ENCODE results near the gene TYW1.
"Not testable (repeated sequence)": the region's sequence is repeated elsewhere in the genome, so short reads cannot be mapped to it uniquely, and the experiment has no call there.

TYW1 gene

GRCh38 chr7:67176730-67177129, 180.1 kb downstream of the TYW1 start:
- H3K27ac ChIP-seq (ENCODE audit: insufficient read depth in 1 of 2, low read depth in 1 of 2, low read length in 2 of 2, poor library complexity in 1 of 2, severe bottlenecking in 2 of 2); H3K36me3 ChIP-seq (ENCODE audit: control insufficient read depth in 4 of 4, insufficient read depth in 4 of 4, low read length in 3 of 4); DNase-seq; H3K9me3 ChIP-seq (ENCODE audit: control extremely low read depth in 1 of 5, control insufficient read depth in 4 of 5, insufficient read depth in 2 of 5, low read depth in 1 of 5, low read length in 4 of 5); POLR2A ChIA-PET; H3K27me3 ChIP-seq (replicated peaks in 2 of 5; ENCODE audit: control insufficient read depth in 4 of 5, insufficient read depth in 5 of 5, low read length in 4 of 5); H3K4me1 ChIP-seq (ENCODE audit: control extremely low read depth in 1 of 4, control insufficient read depth in 4 of 4, insufficient read depth in 4 of 4, low read length in 3 of 4); CTCF ChIA-PET; H3K4me3 ChIP-seq (ENCODE audit: control insufficient read depth in 1 of 7, extremely low read depth in 1 of 7, insufficient read depth in 4 of 7, low read depth in 2 of 7, low read length in 6 of 7): not testable (repeated sequence)
- no CpG with 5 or more reads among the region's 6 CpGs for WGBS (ENCODE audit: insufficient coverage)

- H3K27me3 ChIP-seq (replicated peaks in 2 of 5; ENCODE audit: control insufficient read depth in 4 of 5, insufficient read depth in 5 of 5, low read length in 4 of 5); POLR2A ChIA-PET; CTCF ChIA-PET: not testable (repeated sequence)
Observed at GRCh38 chr7:67178915-67179688, 182.5 kb downstream of the TYW1 start.

GRCh38 chr7:67182956-67183750, 186.5 kb downstream of the TYW1 start:
- H3K36me3 ChIP-seq (ENCODE audit: control insufficient read depth in 4 of 4, insufficient read depth in 4 of 4, low read length in 3 of 4); H3K9me3 ChIP-seq (ENCODE audit: control extremely low read depth in 1 of 5, control insufficient read depth in 4 of 5, insufficient read depth in 2 of 5, low read depth in 1 of 5, low read length in 4 of 5); H3K27me3 ChIP-seq (replicated peaks in 2 of 5; ENCODE audit: control insufficient read depth in 4 of 5, insufficient read depth in 5 of 5, low read length in 4 of 5); POLR2A ChIA-PET; DNase-seq; H3K27ac ChIP-seq (ENCODE audit: insufficient read depth in 1 of 2, low read depth in 1 of 2, low read length in 2 of 2, poor library complexity in 1 of 2, severe bottlenecking in 2 of 2); H3K4me3 ChIP-seq (ENCODE audit: control insufficient read depth in 1 of 7, extremely low read depth in 1 of 7, insufficient read depth in 4 of 7, low read depth in 2 of 7, low read length in 6 of 7); H3K4me1 ChIP-seq (ENCODE audit: control extremely low read depth in 1 of 4, control insufficient read depth in 4 of 4, insufficient read depth in 4 of 4, low read length in 3 of 4); CTCF ChIA-PET: not testable (repeated sequence)
- 98% methylated on average over 11 of the region's 17 CpGs for WGBS (ENCODE audit: insufficient coverage)

More at GRCh38 chr7:67178915-67179688, 182.5 kb downstream of the TYW1 start:
- not testable (repeated sequence) for H3K9me3 ChIP-seq (ENCODE audit: control extremely low read depth in 1 of 5, control insufficient read depth in 4 of 5, insufficient read depth in 2 of 5, low read depth in 1 of 5, low read length in 4 of 5); H3K4me1 ChIP-seq (ENCODE audit: control extremely low read depth in 1 of 4, control insufficient read depth in 4 of 4, insufficient read depth in 4 of 4, low read length in 3 of 4); H3K4me3 ChIP-seq (ENCODE audit: control insufficient read depth in 1 of 7, extremely low read depth in 1 of 7, insufficient read depth in 4 of 7, low read depth in 2 of 7, low read length in 6 of 7); H3K27ac ChIP-seq (ENCODE audit: insufficient read depth in 1 of 2, low read depth in 1 of 2, low read length in 2 of 2, poor library complexity in 1 of 2, severe bottlenecking in 2 of 2); H3K36me3 ChIP-seq (ENCODE audit: control insufficient read depth in 4 of 4, insufficient read depth in 4 of 4, low read length in 3 of 4); DNase-seq
- no CpG with 5 or more reads among the region's 5 CpGs for WGBS (ENCODE audit: insufficient coverage)

- H3K9me3 ChIP-seq (ENCODE audit: control extremely low read depth in 1 of 5, control insufficient read depth in 4 of 5, insufficient read depth in 2 of 5, low read depth in 1 of 5, low read length in 4 of 5); POLR2A ChIA-PET; H3K27ac ChIP-seq (ENCODE audit: insufficient read depth in 1 of 2, low read depth in 1 of 2, low read length in 2 of 2, poor library complexity in 1 of 2, severe bottlenecking in 2 of 2); H3K4me3 ChIP-seq (ENCODE audit: control insufficient read depth in 1 of 7, extremely low read depth in 1 of 7, insufficient read depth in 4 of 7, low read depth in 2 of 7, low read length in 6 of 7); H3K36me3 ChIP-seq (ENCODE audit: control insufficient read depth in 4 of 4, insufficient read depth in 4 of 4, low read length in 3 of 4); CTCF ChIA-PET; H3K4me1 ChIP-seq (ENCODE audit: control extremely low read depth in 1 of 4, control insufficient read depth in 4 of 4, insufficient read depth in 4 of 4, low read length in 3 of 4); H3K27me3 ChIP-seq (replicated peaks in 2 of 5; ENCODE audit: control insufficient read depth in 4 of 5, insufficient read depth in 5 of 5, low read length in 4 of 5); DNase-seq: not testable (repeated sequence)
- WGBS (ENCODE audit: insufficient coverage): 98% methylated on average over 6 of the region's 10 CpGs
Observed at GRCh38 chr7:67184912-67185659, 188.5 kb downstream of the TYW1 start.

GRCh38 chr7:67185660-67186129, 189.1 kb downstream of the TYW1 start:
- CTCF ChIA-PET, POLR2A ChIA-PET: not testable (repeated sequence)
- WGBS (ENCODE audit: insufficient coverage): no CpG with 5 or more reads among the region's 3 CpGs

GRCh38 chr7:67189160-67189559, 192.5 kb downstream of the TYW1 start:
- H3K27ac ChIP-seq (ENCODE audit: insufficient read depth in 1 of 2, low read depth in 1 of 2, low read length in 2 of 2, poor library complexity in 1 of 2, severe bottlenecking in 2 of 2); H3K9me3 ChIP-seq (ENCODE audit: control extremely low read depth in 1 of 5, control insufficient read depth in 4 of 5, insufficient read depth in 2 of 5, low read depth in 1 of 5, low read length in 4 of 5); H3K36me3 ChIP-seq (ENCODE audit: control insufficient read depth in 4 of 4, insufficient read depth in 4 of 4, low read length in 3 of 4); H3K4me1 ChIP-seq (ENCODE audit: control extremely low read depth in 1 of 4, control insufficient read depth in 4 of 4, insufficient read depth in 4 of 4, low read length in 3 of 4); DNase-seq; H3K4me3 ChIP-seq (ENCODE audit: control insufficient read depth in 1 of 7, extremely low read depth in 1 of 7, insufficient read depth in 4 of 7, low read depth in 2 of 7, low read length in 6 of 7); H3K27me3 ChIP-seq (replicated peaks in 2 of 5; ENCODE audit: control insufficient read depth in 4 of 5, insufficient read depth in 5 of 5, low read length in 4 of 5); CTCF ChIA-PET; POLR2A ChIA-PET: not testable (repeated sequence)
- no CpG with 5 or more reads among the region's 8 CpGs for WGBS (ENCODE audit: insufficient coverage)

More at GRCh38 chr7:67185660-67186129, 189.1 kb downstream of the TYW1 start:
- not testable (repeated sequence) for H3K4me1 ChIP-seq (ENCODE audit: control extremely low read depth in 1 of 4, control insufficient read depth in 4 of 4, insufficient read depth in 4 of 4, low read length in 3 of 4); H3K9me3 ChIP-seq (ENCODE audit: control extremely low read depth in 1 of 5, control insufficient read depth in 4 of 5, insufficient read depth in 2 of 5, low read depth in 1 of 5, low read length in 4 of 5); H3K27me3 ChIP-seq (replicated peaks in 2 of 5; ENCODE audit: control insufficient read depth in 4 of 5, insufficient read depth in 5 of 5, low read length in 4 of 5); H3K27ac ChIP-seq (ENCODE audit: insufficient read depth in 1 of 2, low read depth in 1 of 2, low read length in 2 of 2, poor library complexity in 1 of 2, severe bottlenecking in 2 of 2); H3K4me3 ChIP-seq (ENCODE audit: control insufficient read depth in 1 of 7, extremely low read depth in 1 of 7, insufficient read depth in 4 of 7, low read depth in 2 of 7, low read length in 6 of 7); DNase-seq; H3K36me3 ChIP-seq (ENCODE audit: control insufficient read depth in 4 of 4, insufficient read depth in 4 of 4, low read length in 3 of 4)

Data from common myeloid progenitor, CD34-positive (primary cell).